OCI-LY1 (cell line): Measurements from ENCODE around the gene ADIG.

Experiments used
- H2AFZ ChIP-seq: fragments of 200-600 bp; sonication (generic), shearing (Covaris generic); 2 replicates; pipeline ENCODE4 v1.6.0; 2014; ENCODE audit warnings: antibody characterized with exemption, mild to moderate bottlenecking, low read length
- H3F3A ChIP-seq: fragments of 200-600 bp; sonication (generic), shearing (Covaris generic); 2 replicates; pipeline ENCODE4 v1.6.0; 2014; ENCODE audit warnings: mild to moderate bottlenecking, antibody characterized with exemption, low read length, moderate library complexity; ENCODE audit not compliant: insufficient read depth
- H3K27ac ChIP-seq: fragments of 200-600 bp; sonication (generic); 2 replicates; pipeline ENCODE4 v1.5.1; 2014; ENCODE audit warnings: low read length, mixed run types, mild to moderate bottlenecking, low read depth; ENCODE audit not compliant: poor library complexity, severe bottlenecking
- H3K27me3 ChIP-seq: fragments of 200-600 bp; sonication (generic); 2 replicates; pipeline ENCODE4 v1.6.0; 2014; ENCODE audit warnings: antibody characterized with exemption, mild to moderate bottlenecking, low read length, moderate library complexity; ENCODE audit not compliant: insufficient read depth
- H3K36me3 ChIP-seq: fragments of 200-600 bp; sonication (generic); 2 replicates; pipeline ENCODE4 v1.6.1; 2014; ENCODE audit warnings: mild to moderate bottlenecking, antibody characterized with exemption, low read length, moderate library complexity, mixed read lengths; ENCODE audit not compliant: insufficient read depth
- H3K4me1 ChIP-seq: fragments of 200-600 bp; sonication (generic); 2 replicates; pipeline ENCODE4 v1.5.1; 2014; ENCODE audit warnings: mild to moderate bottlenecking, low read length, moderate library complexity; ENCODE audit not compliant: insufficient read depth, severe bottlenecking
- H3K4me2 ChIP-seq: fragments of 200-600 bp; sonication (generic), shearing (Covaris generic); 2 replicates; pipeline ENCODE4 v1.6.1; 2014; ENCODE audit warnings: low read length
- H3K4me3 ChIP-seq: fragments of 200-600 bp; sonication (generic); 2 replicates; pipeline ENCODE4 v1.5.1; 2014; ENCODE audit warnings: low read length, low read depth, mild to moderate bottlenecking, mixed read lengths; ENCODE audit not compliant: poor library complexity, severe bottlenecking
- H3K79me2 ChIP-seq: fragments of 200-600 bp; shearing (Covaris generic); 2 replicates; pipeline ENCODE4 v1.6.1; 2016; ENCODE audit warnings: mixed run types, low read length, mixed read lengths; ENCODE audit not compliant: insufficient read depth
- H3K9ac ChIP-seq: fragments of 200-600 bp; sonication (generic), shearing (Covaris generic); 2 replicates; pipeline ENCODE4 v1.6.1; 2014; ENCODE audit warnings: mild to moderate bottlenecking, low read length, mixed read lengths
- H3K9me2 ChIP-seq: fragments of 200-600 bp; sonication (generic), shearing (Covaris generic); 2 replicates; pipeline ENCODE4 v1.6.1; 2014; ENCODE audit warnings: low read depth, mild to moderate bottlenecking, low read length, mixed read lengths
- H3K9me3 ChIP-seq: fragments of 200-600 bp; shearing (Covaris generic); 2 replicates; pipeline ENCODE4 v1.6.1; 2014; ENCODE audit warnings: low read length, mixed read lengths
- H4K20me1 ChIP-seq: fragments of 200-600 bp; sonication (generic), shearing (Covaris generic); 2 replicates; pipeline ENCODE4 v1.6.0; 2016; ENCODE audit warnings: mild to moderate bottlenecking, low read length; ENCODE audit not compliant: insufficient read depth
- EZH2 ChIP-seq: fragments of 200-600 bp; sonication (generic), shearing (Covaris generic); IDR thresholded peaks from 2 replicates; pipeline ENCODE4 v1.8.0; 2017; ENCODE audit warnings: borderline replicate concordance, mixed run types, mild to moderate bottlenecking, antibody characterized with exemption, low read length, moderate library complexity, mixed read lengths
- TF ChIP-seq, protein P1 (sequence below): fragments of 200-600 bp; sonication (generic), shearing (Covaris generic); IDR thresholded peaks from 2 replicates; pipeline ENCODE4 v1.5.1; 2017; ENCODE audit warnings: mild to moderate bottlenecking, antibody characterized with exemption, low read length, moderate library complexity, mixed read lengths

The ADIG gene

DNA sequence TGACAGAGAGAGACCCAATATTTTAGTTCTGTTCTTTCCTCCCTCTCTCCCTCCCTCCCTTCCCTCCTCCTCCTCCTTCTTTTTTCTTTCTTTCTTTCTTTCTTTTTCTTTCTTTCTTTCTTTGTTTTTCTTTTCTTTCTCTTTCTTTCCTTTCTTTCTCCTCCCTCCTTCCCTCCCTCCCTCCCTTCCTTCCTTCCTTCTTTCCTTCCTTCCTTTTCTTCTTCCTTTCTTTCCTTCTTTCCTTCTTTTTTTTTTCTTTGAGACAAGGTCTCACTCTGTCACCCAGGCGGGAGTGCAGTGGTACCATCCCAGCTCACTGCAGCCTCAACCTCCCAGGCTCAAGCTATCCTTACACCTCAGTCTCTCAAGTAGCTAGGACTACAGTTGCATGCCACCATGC, 49.0 kb downstream of the ADIG start:
- Histone ChIP-seq H3K27me3 (no peaks in the 10 kb centered on the region), H3K4me1 (no peaks in the 10 kb centered on the region), H3K9me2 (no peaks in the 10 kb centered on the region), H3K79me2 (no peaks in the 10 kb centered on the region), H3K4me2 (no peak overlapping the region), H3F3A (no peaks in the 10 kb centered on the region), H3K27ac (no peak overlapping the region), H3K36me3 (no peaks in the 10 kb centered on the region), H4K20me1 (no peaks in the 10 kb centered on the region), H2AFZ (no peak overlapping the region), H3K9me3 (no peaks in the 10 kb centered on the region), H3K9ac (no peak overlapping the region), H3K4me3 (no peak overlapping the region)
- no peak for TF ChIP-seq EZH2
- TF ChIP-seq, protein P1, sequence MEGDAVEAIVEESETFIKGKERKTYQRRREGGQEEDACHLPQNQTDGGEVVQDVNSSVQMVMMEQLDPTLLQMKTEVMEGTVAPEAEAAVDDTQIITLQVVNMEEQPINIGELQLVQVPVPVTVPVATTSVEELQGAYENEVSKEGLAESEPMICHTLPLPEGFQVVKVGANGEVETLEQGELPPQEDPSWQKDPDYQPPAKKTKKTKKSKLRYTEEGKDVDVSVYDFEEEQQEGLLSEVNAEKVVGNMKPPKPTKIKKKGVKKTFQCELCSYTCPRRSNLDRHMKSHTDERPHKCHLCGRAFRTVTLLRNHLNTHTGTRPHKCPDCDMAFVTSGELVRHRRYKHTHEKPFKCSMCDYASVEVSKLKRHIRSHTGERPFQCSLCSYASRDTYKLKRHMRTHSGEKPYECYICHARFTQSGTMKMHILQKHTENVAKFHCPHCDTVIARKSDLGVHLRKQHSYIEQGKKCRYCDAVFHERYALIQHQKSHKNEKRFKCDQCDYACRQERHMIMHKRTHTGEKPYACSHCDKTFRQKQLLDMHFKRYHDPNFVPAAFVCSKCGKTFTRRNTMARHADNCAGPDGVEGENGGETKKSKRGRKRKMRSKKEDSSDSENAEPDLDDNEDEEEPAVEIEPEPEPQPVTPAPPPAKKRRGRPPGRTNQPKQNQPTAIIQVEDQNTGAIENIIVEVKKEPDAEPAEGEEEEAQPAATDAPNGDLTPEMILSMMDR: no peak

DNA sequence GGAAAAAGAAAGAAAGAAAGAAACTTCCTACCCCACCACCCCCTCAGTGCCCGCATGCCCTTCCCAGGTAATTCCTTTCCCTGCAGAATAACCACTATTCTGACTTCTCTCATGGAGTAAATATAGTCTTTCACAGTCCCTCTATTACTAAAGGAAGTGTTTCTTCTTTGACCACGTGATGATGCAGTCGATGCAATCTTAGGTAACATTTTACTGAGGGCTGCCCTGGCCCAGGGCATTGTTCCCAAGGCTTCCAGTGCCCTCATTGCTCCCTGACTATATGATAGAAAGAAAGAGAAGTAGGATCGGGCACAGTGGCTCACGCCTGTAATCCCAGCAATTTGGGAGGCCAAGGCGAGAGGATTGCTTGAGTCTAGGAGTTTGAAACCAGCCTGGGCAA, 49.7 kb downstream of the ADIG start:
- Histone ChIP-seq H3K79me2 (no peaks in the 10 kb centered on the region), H3K9me3 (no peaks in the 10 kb centered on the region), H4K20me1 (no peaks in the 10 kb centered on the region), H3F3A (no peaks in the 10 kb centered on the region), H3K4me1 (no peaks in the 10 kb centered on the region), H3K9me2 (no peaks in the 10 kb centered on the region), H3K9ac (no peak overlapping the region), H3K36me3 (no peaks in the 10 kb centered on the region), H3K4me3 (no peak overlapping the region), H2AFZ (no peak overlapping the region), H3K27ac (no peak overlapping the region), H3K27me3 (no peaks in the 10 kb centered on the region), H3K4me2 (no peak overlapping the region)
- TF ChIP-seq, protein P1: no peak
- no peak for TF ChIP-seq EZH2

DNA sequence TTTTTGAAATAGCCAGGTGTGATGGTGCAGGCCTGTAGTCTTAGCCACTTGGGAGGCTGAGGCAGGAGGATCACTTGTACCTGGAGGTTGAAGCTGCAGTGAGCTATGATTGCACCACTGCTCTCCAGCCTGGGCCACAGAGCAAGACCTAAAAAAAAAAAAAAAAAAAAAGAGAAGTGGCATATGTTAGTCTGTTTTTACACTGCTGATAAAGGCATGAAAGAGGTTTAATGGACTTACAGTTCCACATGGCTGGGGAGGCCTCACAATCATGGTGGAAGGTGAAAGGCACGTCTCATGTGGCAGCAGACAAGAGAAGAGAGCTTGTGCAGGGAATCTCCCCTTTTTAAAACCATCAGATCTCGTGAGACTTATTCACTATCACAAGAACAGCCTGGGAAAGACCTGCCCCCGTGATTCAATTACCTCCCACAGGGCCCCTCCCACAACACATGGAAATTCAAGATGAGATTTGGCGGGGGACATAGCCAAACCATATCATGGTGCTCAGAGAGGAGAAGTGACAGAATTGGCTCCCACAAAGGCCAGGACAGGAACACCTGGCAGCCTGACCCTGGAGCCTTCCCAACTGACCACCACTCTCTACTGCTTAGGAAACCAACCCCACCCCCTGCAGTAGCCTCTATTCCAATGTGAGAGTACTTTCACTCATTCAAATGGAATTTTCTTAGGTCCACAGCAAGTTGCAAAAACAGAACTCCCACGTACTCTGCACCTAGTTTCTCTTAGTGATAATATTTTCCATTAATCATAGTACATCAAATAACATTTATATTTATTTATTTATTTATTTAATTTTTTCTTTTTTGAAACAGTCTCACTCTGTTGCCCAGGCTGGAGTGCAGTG, 50.4 kb downstream of the ADIG start:
- Histone ChIP-seq H3K27ac (no peak overlapping the region), H3K4me1 (no peaks in the 10 kb centered on the region), H4K20me1 (no peaks in the 10 kb centered on the region), H3F3A (no peaks in the 10 kb centered on the region), H3K9me2 (no peaks in the 10 kb centered on the region), H3K9ac (no peak overlapping the region), H3K9me3 (no peaks in the 10 kb centered on the region), H3K36me3 (no peaks in the 10 kb centered on the region), H3K79me2 (no peaks in the 10 kb centered on the region), H3K4me3 (no peak overlapping the region), H3K27me3 (no peaks in the 10 kb centered on the region), H3K4me2 (no peak overlapping the region), H2AFZ (no peak overlapping the region)
- TF ChIP-seq, protein P1: no peak
- no peak for TF ChIP-seq EZH2
